Astrocyte (in vitro differentiated cells and primary cell): ENCODE results near the gene RIC1.

Experiments used
- EZH2 ChIP-seq: IDR thresholded peaks from 2 replicates; pipeline ENCODE4 v1.6.1; 2012; ENCODE audit warnings: mild to moderate bottlenecking, low read length, inconsistent platforms; ENCODE audit not compliant: insufficient read depth
- TF ChIP-seq, protein P1 (sequence below): IDR thresholded peaks from 2 replicates; pipeline ENCODE4 v1.5.1; 2011; ENCODE audit warnings: low read depth, mild to moderate bottlenecking, inconsistent platforms, low read length, moderate library complexity; ENCODE audit not compliant: insufficient read depth

DNA sequence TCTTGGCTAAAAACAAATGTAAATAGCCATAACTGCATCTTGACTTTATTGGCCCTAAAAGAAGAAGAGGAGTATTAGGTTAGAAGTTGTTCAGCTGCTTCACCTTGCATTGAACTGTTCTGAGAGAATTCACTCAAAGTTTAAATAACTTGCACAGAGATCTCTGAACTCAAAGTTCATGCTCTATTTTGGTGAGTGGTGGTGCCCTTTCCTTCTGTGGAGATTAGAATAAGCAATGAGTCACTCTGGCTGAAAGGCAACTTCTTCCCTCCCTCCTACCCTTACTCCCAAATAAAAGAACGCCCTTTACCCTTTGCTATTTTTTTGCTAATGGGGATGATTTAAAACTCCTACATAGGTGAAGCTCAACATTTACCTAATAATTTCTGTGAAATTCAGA, 155.1 kb downstream of the RIC1 start:
- TF ChIP-seq, protein P1, sequence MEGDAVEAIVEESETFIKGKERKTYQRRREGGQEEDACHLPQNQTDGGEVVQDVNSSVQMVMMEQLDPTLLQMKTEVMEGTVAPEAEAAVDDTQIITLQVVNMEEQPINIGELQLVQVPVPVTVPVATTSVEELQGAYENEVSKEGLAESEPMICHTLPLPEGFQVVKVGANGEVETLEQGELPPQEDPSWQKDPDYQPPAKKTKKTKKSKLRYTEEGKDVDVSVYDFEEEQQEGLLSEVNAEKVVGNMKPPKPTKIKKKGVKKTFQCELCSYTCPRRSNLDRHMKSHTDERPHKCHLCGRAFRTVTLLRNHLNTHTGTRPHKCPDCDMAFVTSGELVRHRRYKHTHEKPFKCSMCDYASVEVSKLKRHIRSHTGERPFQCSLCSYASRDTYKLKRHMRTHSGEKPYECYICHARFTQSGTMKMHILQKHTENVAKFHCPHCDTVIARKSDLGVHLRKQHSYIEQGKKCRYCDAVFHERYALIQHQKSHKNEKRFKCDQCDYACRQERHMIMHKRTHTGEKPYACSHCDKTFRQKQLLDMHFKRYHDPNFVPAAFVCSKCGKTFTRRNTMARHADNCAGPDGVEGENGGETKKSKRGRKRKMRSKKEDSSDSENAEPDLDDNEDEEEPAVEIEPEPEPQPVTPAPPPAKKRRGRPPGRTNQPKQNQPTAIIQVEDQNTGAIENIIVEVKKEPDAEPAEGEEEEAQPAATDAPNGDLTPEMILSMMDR, result no peak
- no peak for TF ChIP-seq EZH2
